WTC11 (cell line): ENCODE data around the gene NEK11. TPM values are rescaled to one million over a fixed set of nuclear protein-coding genes. Genes with fewer than 3 reads are reported as not detected.

Experiments
- ATAC-seq: fragments of 200-7000 bp; cut with Tn5 transposase; 2 replicates; pipeline ENCODE4 v1.10.0; 2021; ENCODE audit warnings: mild to moderate bottlenecking, moderate library complexity
- CTCF ChIA-PET: fragments of 300-600 bp; sonication (Branson Sonifier 250); formaldehyde crosslinking; loops from one replicate; lab custom pipeline; 2021; ENCODE audit warnings: antibody characterized with exemption; lab: Charles Lee
- POLR2A ChIA-PET: fragments of 350-600 bp; sonication (Branson Sonifier 250); formaldehyde crosslinking; loops from one replicate; lab custom pipeline; 2021; ENCODE audit warnings: antibody characterized with exemption; lab: Charles Lee
- DNase-seq: peaks from one replicate; pipeline ENCODE4 v3.0.0; 2021; ENCODE audit warnings: low spot score
- H3K27ac Mint-ChIP-seq: 2 replicates; pipeline ENCODE4 v1.8.0; 2021; ENCODE audit warnings: mixed read lengths
- H3K27me3 Mint-ChIP-seq: 2 replicates; pipeline ENCODE4 v1.8.0; 2021; ENCODE audit warnings: low read depth, mild to moderate bottlenecking, moderate library complexity, mixed read lengths
- H3K36me3 Mint-ChIP-seq: 2 replicates; pipeline ENCODE4 v1.8.0; 2021; ENCODE audit warnings: mixed read lengths
- H3K4me1 Mint-ChIP-seq: 2 replicates; pipeline ENCODE4 v1.8.0; 2022; ENCODE audit warnings: mixed read lengths
- H3K4me3 Mint-ChIP-seq: 2 replicates; pipeline ENCODE4 v1.8.0; 2021; ENCODE audit warnings: mild to moderate bottlenecking, moderate library complexity, mixed read lengths
- H3K9me3 Mint-ChIP-seq: 2 replicates; pipeline ENCODE4 v1.8.0; 2021; ENCODE audit warnings: mixed read lengths
- ATF1 ChIP-seq: sonication (generic); formaldehyde crosslinking; IDR thresholded peaks from 2 replicates; pipeline ENCODE4 v1.8.1; 2023; ENCODE audit warnings: mild to moderate bottlenecking, moderate library complexity, missing genetic modification reagents
- CBFB ChIP-seq: sonication (generic); formaldehyde crosslinking; IDR thresholded peaks from 2 replicates; pipeline ENCODE4 v1.8.1; 2022; ENCODE audit warnings: mild to moderate bottlenecking, low read depth, missing genetic modification reagents
- CREB1 ChIP-seq: sonication (generic); formaldehyde crosslinking; IDR thresholded peaks from 2 replicates; pipeline ENCODE4 v1.8.0; 2023; ENCODE audit warnings: mild to moderate bottlenecking, missing genetic modification reagents
- FOXP1 ChIP-seq: sonication (generic); formaldehyde crosslinking; IDR thresholded peaks from 2 replicates; pipeline ENCODE4 v1.8.0; 2022; ENCODE audit warnings: missing genetic modification reagents, mild to moderate bottlenecking, moderate library complexity, borderline replicate concordance
- GRHL2 ChIP-seq: fragments of 250-450 bp; sonication (Bioruptor Pico); IDR thresholded peaks from 2 replicates; pipeline ENCODE4 v1.8.0; 2022; ENCODE audit warnings: mild to moderate bottlenecking, moderate library complexity; ENCODE audit not compliant: insufficient replicate concordance, severe bottlenecking
- GTF2I ChIP-seq: fragments of 250-450 bp; sonication (Bioruptor Pico); conservative IDR thresholded peaks from 2 replicates; pipeline ENCODE4 v1.4.0; 2021; ENCODE audit warnings: mild to moderate bottlenecking
- HMGA2 ChIP-seq: fragments of 250-450 bp; sonication (Bioruptor Pico); IDR thresholded peaks from 2 replicates; pipeline ENCODE4 v1.4.0; 2021; ENCODE audit warnings: mild to moderate bottlenecking, moderate library complexity
- IRF2 ChIP-seq: sonication (generic); formaldehyde crosslinking; IDR thresholded peaks from 2 replicates; pipeline ENCODE4 v1.8.0; 2022; ENCODE audit warnings: low read depth, missing genetic modification reagents, borderline replicate concordance
- JAZF1 ChIP-seq: fragments of 250-450 bp; sonication (Bioruptor Pico); IDR thresholded peaks from 2 replicates; pipeline ENCODE4 v1.9.0; 2021; ENCODE audit warnings: moderate library complexity, mild to moderate bottlenecking, inconsistent platforms
- MXD4 ChIP-seq: fragments of 250-450 bp; sonication (Bioruptor Pico); IDR thresholded peaks from 2 replicates; pipeline ENCODE4 v1.8.0; 2021; ENCODE audit warnings: mild to moderate bottlenecking, moderate library complexity, borderline replicate concordance
- NFYB ChIP-seq: sonication (generic); formaldehyde crosslinking; conservative IDR thresholded peaks from 2 replicates; pipeline ENCODE4 v1.8.0; 2022; ENCODE audit warnings: low read depth, missing genetic modification reagents
- NR1H2 ChIP-seq: sonication (generic); formaldehyde crosslinking; IDR thresholded peaks from 2 replicates; pipeline ENCODE4 v1.9.0; 2021; ENCODE audit warnings: mild to moderate bottlenecking, moderate library complexity, missing genetic modification reagents
- NR3C1 ChIP-seq: sonication (generic); formaldehyde crosslinking; conservative IDR thresholded peaks from 2 replicates; pipeline ENCODE4 v1.8.1; 2023; ENCODE audit warnings: low read depth, mild to moderate bottlenecking, missing genetic modification reagents
- OVOL2 ChIP-seq: fragments of 250-450 bp; sonication (Bioruptor Pico); IDR thresholded peaks from 2 replicates; pipeline ENCODE4 v1.9.0; 2021; ENCODE audit warnings: mild to moderate bottlenecking, borderline replicate concordance
- RORB ChIP-seq: fragments of 250-450 bp; sonication (Bioruptor Pico); IDR thresholded peaks from 2 replicates; pipeline ENCODE4 v1.9.0; 2021; ENCODE audit warnings: mild to moderate bottlenecking
- SMAD3 ChIP-seq: sonication (generic); formaldehyde crosslinking; IDR thresholded peaks from 2 replicates; pipeline ENCODE4 v1.8.0; 2022; ENCODE audit warnings: missing genetic modification reagents, mild to moderate bottlenecking, borderline replicate concordance
- SMAD4 ChIP-seq: sonication (generic); formaldehyde crosslinking; IDR thresholded peaks from 2 replicates; pipeline ENCODE4 v1.8.0; 2022; ENCODE audit warnings: mild to moderate bottlenecking, missing genetic modification reagents
- TEAD1 ChIP-seq: sonication (generic); formaldehyde crosslinking; IDR thresholded peaks from 2 replicates; pipeline ENCODE4 v1.8.0; 2022; ENCODE audit warnings: mild to moderate bottlenecking, missing genetic modification reagents
- TP53 ChIP-seq: sonication (generic); formaldehyde crosslinking; IDR thresholded peaks from 2 replicates; pipeline ENCODE4 v1.8.1; 2023; ENCODE audit warnings: mild to moderate bottlenecking, missing genetic modification reagents
- ZMAT4 ChIP-seq: fragments of 250-450 bp; sonication (Bioruptor Pico); IDR thresholded peaks from 2 replicates; pipeline ENCODE4 v1.9.0; 2021; ENCODE audit warnings: mild to moderate bottlenecking
- ZNF219 ChIP-seq: sonication (generic); formaldehyde crosslinking; IDR thresholded peaks from 2 replicates; pipeline ENCODE4 v1.8.0; 2023; ENCODE audit warnings: missing genetic modification reagents, mild to moderate bottlenecking, borderline replicate concordance
- ZNF263 ChIP-seq: sonication (generic); formaldehyde crosslinking; IDR thresholded peaks from 2 replicates; pipeline ENCODE4 v1.8.1; 2022; ENCODE audit warnings: low read depth, mild to moderate bottlenecking, moderate library complexity, missing genetic modification reagents
- ZNF416 ChIP-seq: fragments of 250-450 bp; sonication (Bioruptor Pico); IDR thresholded peaks from 2 replicates; pipeline ENCODE4 v1.9.0; 2021; ENCODE audit warnings: mild to moderate bottlenecking, inconsistent platforms
- ZNF512 ChIP-seq: sonication (generic); formaldehyde crosslinking; IDR thresholded peaks from 2 replicates; pipeline ENCODE4 v1.8.1; 2022; ENCODE audit warnings: missing genetic modification reagents, borderline replicate concordance
- ZNF671 ChIP-seq: fragments of 250-450 bp; sonication (Bioruptor Pico); IDR thresholded peaks from 2 replicates; pipeline ENCODE4 v1.8.0; 2021; ENCODE audit warnings: mild to moderate bottlenecking
- total RNA-seq: library from RNA; stranded (reverse); gene quantifications from 3 replicates; pipeline ENCODE4 v1.2.3, GENCODE V29; 2021
- TF ChIP-seq, protein P1 (sequence below): sonication (generic); formaldehyde crosslinking; IDR thresholded peaks from 2 replicates; pipeline ENCODE4 v1.8.1; 2022; ENCODE audit warnings: mild to moderate bottlenecking, missing genetic modification reagents, moderate library complexity, borderline replicate concordance
- TF ChIP-seq, protein P2 (sequence below): sonication (generic); formaldehyde crosslinking; IDR thresholded peaks from 2 replicates; pipeline ENCODE4 v1.8.0; 2022; ENCODE audit warnings: mild to moderate bottlenecking, missing genetic modification reagents
- TF ChIP-seq, protein P3 (sequence below): sonication (generic); formaldehyde crosslinking; conservative IDR thresholded peaks from 2 replicates; pipeline ENCODE4 v1.8.1; 2022; ENCODE audit warnings: mild to moderate bottlenecking, missing genetic modification reagents
- TF ChIP-seq, protein P4 (sequence below): sonication (generic); formaldehyde crosslinking; IDR thresholded peaks from 2 replicates; pipeline ENCODE4 v1.8.0; 2022; ENCODE audit warnings: mild to moderate bottlenecking, missing genetic modification reagents
- TF ChIP-seq, protein P5 (sequence below): sonication (generic); formaldehyde crosslinking; conservative IDR thresholded peaks from 2 replicates; pipeline ENCODE4 v1.8.1; 2023; ENCODE audit warnings: mild to moderate bottlenecking, low read depth, missing genetic modification reagents, moderate library complexity

The NEK11 gene
- total RNA-seq, 1 experiment from 2014 or later: 1.6 TPM

- H3K4me3 Mint-ChIP-seq: peak within 1 kb of the TSS; percentile 94
- H3K9me3 Mint-ChIP-seq: no peaks in the 10 kb centered on the region
- peaks cover 16% of the 10 kb centered on the region for H3K36me3 Mint-ChIP-seq
- ATAC-seq (peak; percentile 97), DNase-seq (peak; percentile 100)
- ChIA-PET CTCF (interaction anchor here (0.7 to 1.8 kb wide), 7 partner anchors 11 to 1106 kb away, joined by 3 to 5 read pairs (median 3); no protein-coding TSS in a partner anchor), POLR2A (interaction anchor here (0.5 to 2.1 kb wide), 11 partner anchors 10 to 634 kb away, joined by 3 to 31 read pairs (median 4); partner anchors contain the start of gene ATP2C1)
- no peaks in the 10 kb centered on the region for H3K27me3 Mint-ChIP-seq
- H3K4me1 Mint-ChIP-seq: peaks cover 15% of the 10 kb centered on the region
- peak within 1 kb of the TSS; percentile 97 for H3K27ac Mint-ChIP-seq
- TF ChIP-seq ZMAT4 (CRISPR knock-in tag) (0 out of 2 replicates have a peak, but pooled peaks have one; percentile 28), NFYB (CRISPR knock-in tag) (peak; percentile 82), FOXP1 (peak; percentile 78; the same call in 1 of the 2 replicates), NR3C1 (0 out of 2 replicates have a peak, but pooled peaks have one; percentile 80), OVOL2 (no peak), SMAD3 (CRISPR knock-in tag) (no peak; the same call in 1 of the 2 replicates), GTF2I (CRISPR knock-in tag) (no peak), JAZF1 (CRISPR knock-in tag) (no peak), ZNF416 (CRISPR knock-in tag) (no peak), HMGA2 (CRISPR knock-in tag) (no peak), NR1H2 (CRISPR knock-in tag) (no peak), ZNF512 (CRISPR knock-in tag) (no peak), ZNF263 (CRISPR knock-in tag) (no peak; the same call in 1 of the 2 replicates), CREB1 (CRISPR knock-in tag) (no peak), SMAD4 (CRISPR knock-in tag) (no peak), MXD4 (CRISPR knock-in tag) (no peak), TP53 (CRISPR knock-in tag) (0 out of 2 replicates have a peak, but pooled peaks have one; percentile 48), ZNF219 (CRISPR knock-in tag) (no peak), TEAD1 (CRISPR knock-in tag) (no peak), ATF1 (CRISPR knock-in tag) (peak; percentile 66; the same call in 1 of the 2 replicates), CBFB (CRISPR knock-in tag) (peak; percentile 35; the same call in 1 of the 2 replicates), IRF2 (CRISPR knock-in tag) (no peak), ZNF671 (no peak), RORB (CRISPR knock-in tag) (no peak), GRHL2 (CRISPR knock-in tag) (no peak)
- TF ChIP-seq, protein P1, sequence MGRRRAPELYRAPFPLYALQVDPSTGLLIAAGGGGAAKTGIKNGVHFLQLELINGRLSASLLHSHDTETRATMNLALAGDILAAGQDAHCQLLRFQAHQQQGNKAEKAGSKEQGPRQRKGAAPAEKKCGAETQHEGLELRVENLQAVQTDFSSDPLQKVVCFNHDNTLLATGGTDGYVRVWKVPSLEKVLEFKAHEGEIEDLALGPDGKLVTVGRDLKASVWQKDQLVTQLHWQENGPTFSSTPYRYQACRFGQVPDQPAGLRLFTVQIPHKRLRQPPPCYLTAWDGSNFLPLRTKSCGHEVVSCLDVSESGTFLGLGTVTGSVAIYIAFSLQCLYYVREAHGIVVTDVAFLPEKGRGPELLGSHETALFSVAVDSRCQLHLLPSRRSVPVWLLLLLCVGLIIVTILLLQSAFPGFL (CRISPR knock-in tag): peak; percentile 65; the same call in 1 of the 2 replicates
- TF ChIP-seq, protein P2, sequence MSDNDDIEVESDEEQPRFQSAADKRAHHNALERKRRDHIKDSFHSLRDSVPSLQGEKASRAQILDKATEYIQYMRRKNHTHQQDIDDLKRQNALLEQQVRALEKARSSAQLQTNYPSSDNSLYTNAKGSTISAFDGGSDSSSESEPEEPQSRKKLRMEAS (CRISPR knock-in tag): peak; percentile 83
- TF ChIP-seq, protein P3, sequence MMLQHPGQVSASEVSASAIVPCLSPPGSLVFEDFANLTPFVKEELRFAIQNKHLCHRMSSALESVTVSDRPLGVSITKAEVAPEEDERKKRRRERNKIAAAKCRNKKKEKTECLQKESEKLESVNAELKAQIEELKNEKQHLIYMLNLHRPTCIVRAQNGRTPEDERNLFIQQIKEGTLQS: no peak
- TF ChIP-seq, protein P4, sequence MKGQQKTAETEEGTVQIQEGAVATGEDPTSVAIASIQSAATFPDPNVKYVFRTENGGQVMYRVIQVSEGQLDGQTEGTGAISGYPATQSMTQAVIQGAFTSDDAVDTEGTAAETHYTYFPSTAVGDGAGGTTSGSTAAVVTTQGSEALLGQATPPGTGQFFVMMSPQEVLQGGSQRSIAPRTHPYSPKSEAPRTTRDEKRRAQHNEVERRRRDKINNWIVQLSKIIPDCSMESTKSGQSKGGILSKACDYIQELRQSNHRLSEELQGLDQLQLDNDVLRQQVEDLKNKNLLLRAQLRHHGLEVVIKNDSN: no peak
- TF ChIP-seq, protein P5, sequence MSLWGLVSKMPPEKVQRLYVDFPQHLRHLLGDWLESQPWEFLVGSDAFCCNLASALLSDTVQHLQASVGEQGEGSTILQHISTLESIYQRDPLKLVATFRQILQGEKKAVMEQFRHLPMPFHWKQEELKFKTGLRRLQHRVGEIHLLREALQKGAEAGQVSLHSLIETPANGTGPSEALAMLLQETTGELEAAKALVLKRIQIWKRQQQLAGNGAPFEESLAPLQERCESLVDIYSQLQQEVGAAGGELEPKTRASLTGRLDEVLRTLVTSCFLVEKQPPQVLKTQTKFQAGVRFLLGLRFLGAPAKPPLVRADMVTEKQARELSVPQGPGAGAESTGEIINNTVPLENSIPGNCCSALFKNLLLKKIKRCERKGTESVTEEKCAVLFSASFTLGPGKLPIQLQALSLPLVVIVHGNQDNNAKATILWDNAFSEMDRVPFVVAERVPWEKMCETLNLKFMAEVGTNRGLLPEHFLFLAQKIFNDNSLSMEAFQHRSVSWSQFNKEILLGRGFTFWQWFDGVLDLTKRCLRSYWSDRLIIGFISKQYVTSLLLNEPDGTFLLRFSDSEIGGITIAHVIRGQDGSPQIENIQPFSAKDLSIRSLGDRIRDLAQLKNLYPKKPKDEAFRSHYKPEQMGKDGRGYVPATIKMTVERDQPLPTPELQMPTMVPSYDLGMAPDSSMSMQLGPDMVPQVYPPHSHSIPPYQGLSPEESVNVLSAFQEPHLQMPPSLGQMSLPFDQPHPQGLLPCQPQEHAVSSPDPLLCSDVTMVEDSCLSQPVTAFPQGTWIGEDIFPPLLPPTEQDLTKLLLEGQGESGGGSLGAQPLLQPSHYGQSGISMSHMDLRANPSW (CRISPR knock-in tag): no peak
Measured at GRCh38 chr3:131381445-131382291, 355.0 kb downstream of the NEK11 start, which contains the start of gene NUDT16. TSS of gene NUDT16 (plus strand) at chr3:131381774. CDS start at chr3:131381805, 31 bp downstream.
